Activated T-cell treated with anti-CD3 and anti-CD28 coated beads, Interleukin-2, amount 50 U/mL, for 24 hours (primary cell): ENCODE measurements around the gene PET117.
"Not testable (repeated sequence)": the region's sequence is repeated elsewhere in the genome, so short reads cannot be mapped to it uniquely, and the experiment has no call there.

ENCODE experiments used
- DNase-seq: peaks from one replicate; pipeline ENCODE4 v3.0.0-alpha.2; 2020
- H3K27ac Mint-ChIP-seq: 2 replicates; pipeline ENCODE4 v1.8.0; 2020; ENCODE audit warnings: mild to moderate bottlenecking, mixed read lengths
- H3K27me3 Mint-ChIP-seq: 2 replicates; pipeline ENCODE4 v1.8.0; 2020; ENCODE audit warnings: mixed read lengths
- H3K36me3 Mint-ChIP-seq: 2 replicates; pipeline ENCODE4 v1.8.0; 2020; ENCODE audit warnings: low read depth, mixed read lengths
- H3K4me1 Mint-ChIP-seq: 2 replicates; pipeline ENCODE4 v1.8.0; 2020; ENCODE audit warnings: low read depth, mixed read lengths
- H3K4me3 Mint-ChIP-seq: 2 replicates; pipeline ENCODE4 v1.8.0; 2020; ENCODE audit warnings: mild to moderate bottlenecking, moderate library complexity, mixed read lengths
- H3K9me3 Mint-ChIP-seq: 2 replicates; pipeline ENCODE4 v1.8.0; 2020; ENCODE audit warnings: mixed read lengths

Gene PET117, protein sequence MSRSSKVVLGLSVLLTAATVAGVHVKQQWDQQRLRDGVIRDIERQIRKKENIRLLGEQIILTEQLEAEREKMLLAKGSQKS

DNA sequence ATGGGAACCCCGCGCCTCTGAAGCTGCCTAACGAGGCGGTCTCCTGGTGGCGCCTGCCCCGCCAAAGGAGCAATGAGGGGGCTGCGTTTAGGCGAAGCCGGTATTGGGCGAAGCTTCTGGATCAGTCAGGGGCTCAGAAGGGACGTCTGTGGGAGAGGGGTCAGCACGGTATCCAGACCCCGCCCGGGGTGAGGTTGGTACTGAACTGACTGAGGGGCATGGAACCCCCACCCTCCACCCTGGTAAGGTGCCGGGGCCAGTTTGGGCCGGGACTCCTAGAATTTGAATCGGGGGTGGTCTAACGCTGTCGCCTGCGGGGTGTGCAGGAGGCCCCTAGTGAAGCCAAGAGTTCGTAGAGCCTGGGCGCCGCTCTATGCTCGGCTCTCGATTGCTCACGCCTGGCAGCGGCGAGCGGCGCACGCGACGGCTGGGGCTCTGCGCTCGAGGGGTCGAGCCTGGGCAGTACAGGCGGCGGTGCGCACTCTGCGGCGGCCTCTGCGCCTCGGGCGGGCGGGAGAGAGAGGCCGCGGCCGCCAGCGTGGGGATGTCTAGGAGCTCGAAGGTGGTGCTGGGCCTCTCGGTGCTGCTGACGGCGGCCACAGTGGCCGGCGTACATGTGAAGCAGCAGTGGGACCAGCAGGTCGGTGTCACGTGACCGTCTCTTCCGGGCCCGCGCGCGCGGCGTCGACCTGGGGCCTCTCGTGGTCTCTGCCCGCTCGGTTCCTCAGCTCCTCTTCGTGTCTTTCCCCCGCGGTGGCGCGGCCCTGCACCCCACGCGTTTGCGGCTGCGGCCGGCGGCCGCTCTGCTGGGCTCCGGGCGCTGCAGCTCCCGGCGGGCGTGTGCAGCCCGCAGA lies at the start of gene PET117, which contains the start of gene KAT14:
TSS of gene PET117 (plus strand) at position 452 of the 854 bp plus-strand sequence. CDS start at position 545, 93 bp downstream.
TSS of gene KAT14 (plus strand) at position 452 of the 854 bp plus-strand sequence. CDS start 4,798 bp downstream, outside the sequence.
- peaks cover 41% of the 10 kb centered on the region for H3K4me1 Mint-ChIP-seq
- peaks cover 31% of the 10 kb centered on the region for H3K36me3 Mint-ChIP-seq
- H3K9me3 Mint-ChIP-seq: no peaks in the 10 kb centered on the region
- peak within 1 kb of the TSS; percentile 89 for H3K4me3 Mint-ChIP-seq
- H3K27ac Mint-ChIP-seq: peak within 1 kb of the TSS; percentile 93
- peak; percentile 97 for DNase-seq
- no peaks in the 10 kb centered on the region for H3K27me3 Mint-ChIP-seq

DNA sequence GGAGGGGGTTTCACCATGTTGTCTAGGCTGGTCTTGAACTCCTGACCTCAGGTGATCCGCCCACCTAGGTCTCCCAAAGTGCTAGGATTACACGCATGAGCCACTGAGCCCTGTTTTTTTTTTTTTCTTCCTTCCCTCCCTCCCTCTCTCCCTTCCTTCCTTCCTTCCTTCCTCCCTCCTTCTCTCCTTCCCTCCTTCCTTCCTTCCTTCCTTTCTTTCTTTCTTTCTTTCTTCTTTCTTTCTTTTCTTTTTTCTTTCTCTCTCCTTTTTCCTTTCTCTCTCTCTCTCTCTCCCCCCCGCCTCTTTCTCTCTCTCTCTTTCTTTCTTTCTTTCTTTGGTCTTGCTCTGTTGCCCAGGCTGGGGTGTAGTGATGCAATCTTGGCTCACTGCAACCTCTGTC lies 49.4 kb upstream of the PET117 start:
- not testable (repeated sequence) for H3K4me1 Mint-ChIP-seq, H3K9me3 Mint-ChIP-seq, H3K4me3 Mint-ChIP-seq, H3K27me3 Mint-ChIP-seq, DNase-seq, H3K36me3 Mint-ChIP-seq, H3K27ac Mint-ChIP-seq

DNA sequence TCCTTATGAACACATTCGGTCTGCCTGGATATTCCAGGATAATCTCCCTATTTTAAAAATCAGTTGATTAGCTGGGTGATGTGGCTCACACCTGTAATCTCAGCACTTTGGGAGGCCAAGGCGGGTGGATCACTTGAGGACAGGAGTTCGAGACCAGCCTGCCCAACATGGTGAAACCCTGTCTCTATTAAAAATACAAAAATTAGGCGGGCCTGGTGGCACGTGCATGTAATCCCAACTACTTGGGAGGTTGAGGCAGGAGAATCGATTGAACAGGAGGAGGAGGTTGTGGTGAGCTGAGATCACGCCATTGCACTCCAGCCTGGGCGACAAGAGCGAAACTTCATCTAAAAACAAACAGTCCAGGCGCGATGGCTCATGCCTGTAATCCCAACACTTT lies 48.8 kb upstream of the PET117 start:
- H3K4me3 Mint-ChIP-seq, DNase-seq, H3K27me3 Mint-ChIP-seq, H3K9me3 Mint-ChIP-seq, H3K4me1 Mint-ChIP-seq, H3K27ac Mint-ChIP-seq, H3K36me3 Mint-ChIP-seq: not testable (repeated sequence)

DNA sequence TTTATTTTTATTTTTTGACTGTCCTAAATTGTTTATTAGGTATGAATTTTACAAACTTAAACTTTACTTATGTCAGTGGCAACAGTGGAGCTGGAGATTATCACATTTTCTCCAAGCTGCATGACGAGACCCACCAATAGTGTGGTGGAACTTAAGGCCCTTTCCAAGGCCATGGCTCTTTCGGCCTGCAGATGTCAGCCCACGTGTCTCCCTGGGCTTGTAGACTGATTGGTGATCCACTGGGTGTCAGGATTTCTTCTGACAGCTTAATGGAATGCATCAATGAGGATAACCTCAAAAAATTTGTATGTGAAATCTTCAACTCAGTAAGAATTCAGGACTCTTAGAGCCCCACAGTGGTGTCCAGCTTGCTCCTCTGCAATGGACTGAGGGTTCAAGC lies 47.6 kb upstream of the PET117 start:
- Mint-ChIP-seq H3K36me3 (no peaks in the 10 kb centered on the region), H3K27ac (no peak overlapping the region)

DNA sequence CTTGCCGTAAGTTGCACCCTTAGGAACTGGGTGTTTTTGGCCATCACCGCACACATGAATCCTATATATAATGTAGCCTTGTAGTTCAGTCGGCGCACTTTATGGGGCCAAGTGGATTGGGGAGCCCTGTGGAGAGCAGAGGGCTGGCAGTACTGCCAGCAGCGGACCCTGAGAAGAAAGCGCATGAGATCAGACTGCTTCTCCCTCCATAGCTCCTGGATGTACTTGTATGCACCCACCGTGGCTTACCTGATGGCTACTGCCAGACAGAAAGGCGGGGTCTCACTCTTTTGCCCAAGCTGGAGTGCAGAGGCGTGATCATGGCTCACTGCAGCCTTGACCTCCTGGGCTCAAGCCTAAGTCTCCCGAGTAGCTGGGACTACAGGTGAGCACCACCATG lies 47.2 kb upstream of the PET117 start:
- DNase-seq: no peak
- Mint-ChIP-seq H3K27ac (no peak overlapping the region), H3K4me3 (no peak overlapping the region), H3K4me1 (no peaks in the 10 kb centered on the region), H3K9me3 (no peaks in the 10 kb centered on the region), H3K36me3 (no peaks in the 10 kb centered on the region), H3K27me3 (peaks cover 10% of the 10 kb centered on the region)

More for the DNA sequence above, 47.6 kb upstream of the PET117 start:
- Mint-ChIP-seq H3K4me1 (no peaks in the 10 kb centered on the region), H3K27me3 (peaks cover 10% of the 10 kb centered on the region), H3K9me3 (no peaks in the 10 kb centered on the region), H3K4me3 (no peak overlapping the region)
- no peak for DNase-seq

DNA sequence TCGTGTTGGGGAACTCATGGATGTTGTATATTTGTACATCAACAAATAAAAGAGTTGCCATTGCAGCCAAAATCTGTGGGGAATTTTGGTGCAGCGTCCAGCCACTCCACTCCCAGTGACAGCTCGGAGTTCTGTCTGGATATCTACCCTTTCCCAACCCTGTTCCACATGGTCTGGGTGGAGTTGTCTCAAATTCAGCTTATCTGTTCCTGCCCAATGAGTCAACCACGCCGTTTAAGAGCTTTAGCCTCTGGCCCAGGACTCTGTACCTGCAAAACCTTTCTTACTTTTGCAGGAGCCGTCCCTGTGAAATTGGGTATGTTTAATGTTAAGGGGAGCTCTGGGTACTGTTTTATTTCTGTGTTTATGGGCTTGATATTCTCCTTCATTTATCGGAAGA lies 46.0 kb upstream of the PET117 start:
- peaks cover 10% of the 10 kb centered on the region for H3K27me3 Mint-ChIP-seq
- H3K9me3 Mint-ChIP-seq: no peaks in the 10 kb centered on the region
- DNase-seq: no peak
- no peaks in the 10 kb centered on the region for H3K36me3 Mint-ChIP-seq
- H3K4me1 Mint-ChIP-seq: no peaks in the 10 kb centered on the region
- H3K27ac Mint-ChIP-seq: no peak overlapping the region
- H3K4me3 Mint-ChIP-seq: no peak overlapping the region

DNA sequence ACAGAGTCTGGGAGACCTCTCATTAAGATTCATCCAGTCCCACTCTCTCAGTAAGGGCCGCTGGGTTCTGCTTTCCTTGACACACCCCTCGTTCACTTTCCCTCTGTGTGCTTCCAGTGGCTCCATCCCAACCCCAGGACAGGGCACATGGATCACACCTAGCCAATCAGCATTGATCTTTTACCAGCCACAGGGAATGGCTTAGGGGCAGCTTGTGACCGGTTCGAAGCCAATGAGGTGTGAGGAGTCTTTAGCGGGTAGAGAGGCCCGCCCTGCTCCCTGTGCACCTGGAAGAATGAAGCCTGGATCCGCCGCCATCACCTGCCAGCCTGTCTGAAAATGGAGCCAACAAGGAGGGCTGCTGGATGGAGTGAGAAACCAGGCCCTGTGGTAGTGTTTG lies 44.8 kb upstream of the PET117 start:
- Mint-ChIP-seq H3K36me3 (no peaks in the 10 kb centered on the region), H3K27ac (no peak overlapping the region), H3K4me1 (no peaks in the 10 kb centered on the region), H3K27me3 (peaks cover 10% of the 10 kb centered on the region), H3K4me3 (no peak overlapping the region), H3K9me3 (no peaks in the 10 kb centered on the region)
- no peak for DNase-seq

DNA sequence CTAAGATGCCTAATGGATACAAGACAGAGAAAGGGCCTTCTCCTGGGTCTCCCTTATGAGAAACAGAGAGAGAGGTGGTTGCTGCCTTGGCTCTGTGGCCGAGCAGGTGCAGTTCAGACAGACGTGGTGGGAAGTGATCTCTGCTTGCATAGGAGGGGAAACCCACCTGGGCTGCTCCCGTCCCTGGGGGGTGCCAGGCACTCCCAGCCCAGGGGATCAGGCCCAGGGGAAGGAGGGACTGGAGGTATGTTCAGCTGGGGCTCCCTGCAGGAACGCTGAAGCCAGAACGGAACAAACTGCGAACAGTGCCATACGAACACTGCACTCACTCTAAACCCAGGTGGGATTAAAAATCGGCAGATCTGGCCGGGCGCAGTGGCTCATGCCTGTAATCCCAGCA lies 44.3 kb upstream of the PET117 start:
- Mint-ChIP-seq H3K9me3 (no peaks in the 10 kb centered on the region), H3K27me3 (peaks cover 10% of the 10 kb centered on the region), H3K4me3 (no peak overlapping the region), H3K27ac (no peak overlapping the region), H3K4me1 (no peaks in the 10 kb centered on the region), H3K36me3 (no peaks in the 10 kb centered on the region)
- no peak for DNase-seq

DNA sequence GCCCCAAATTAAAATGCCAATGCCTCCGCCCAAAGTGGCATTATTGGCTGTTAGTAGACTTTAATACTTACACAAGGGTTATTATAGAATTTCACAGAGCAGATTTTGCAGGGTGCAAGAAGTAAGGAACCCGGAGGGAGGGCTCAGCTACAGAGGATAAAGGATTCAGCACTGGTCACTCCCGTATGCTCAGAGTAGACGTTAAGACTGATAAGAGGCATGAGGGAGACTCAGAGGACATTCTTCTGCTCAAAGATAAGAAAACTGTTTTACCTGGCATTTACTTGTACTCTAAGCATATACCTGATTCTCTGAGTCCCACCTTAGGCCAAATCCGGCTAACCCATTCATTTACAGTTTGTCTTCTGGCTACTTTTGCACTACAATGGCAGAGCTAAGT lies 43.5 kb upstream of the PET117 start:
- Mint-ChIP-seq H3K4me1 (no peaks in the 10 kb centered on the region), H3K9me3 (no peaks in the 10 kb centered on the region), H3K36me3 (no peaks in the 10 kb centered on the region), H3K27me3 (peaks cover 10% of the 10 kb centered on the region), H3K4me3 (no peak overlapping the region), H3K27ac (no peak overlapping the region)
- no peak for DNase-seq

DNA sequence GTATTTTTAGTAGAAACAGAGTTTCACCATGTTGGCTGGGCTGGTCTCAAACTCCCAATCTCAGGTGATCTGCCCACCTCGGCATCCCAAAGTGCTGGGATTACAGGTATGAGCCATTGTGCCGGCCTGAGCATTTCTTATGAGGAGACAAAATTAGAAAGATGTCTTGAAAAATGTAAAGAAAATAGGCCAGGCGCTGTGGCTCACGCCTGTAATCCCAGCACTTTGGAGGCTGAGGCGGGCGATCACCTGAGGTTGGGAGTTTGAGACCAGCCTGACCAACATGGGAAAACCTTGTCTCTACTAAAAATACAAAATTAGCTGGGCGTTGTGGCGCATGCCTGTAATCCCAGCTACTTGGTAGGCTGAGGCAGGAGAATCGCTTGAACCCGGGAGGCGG lies 37.1 kb upstream of the PET117 start:
- not testable (repeated sequence) for H3K27ac Mint-ChIP-seq, H3K4me1 Mint-ChIP-seq, H3K4me3 Mint-ChIP-seq, H3K36me3 Mint-ChIP-seq, H3K9me3 Mint-ChIP-seq, DNase-seq
- H3K27me3 Mint-ChIP-seq: peaks cover 16% of the 10 kb centered on the region

DNA sequence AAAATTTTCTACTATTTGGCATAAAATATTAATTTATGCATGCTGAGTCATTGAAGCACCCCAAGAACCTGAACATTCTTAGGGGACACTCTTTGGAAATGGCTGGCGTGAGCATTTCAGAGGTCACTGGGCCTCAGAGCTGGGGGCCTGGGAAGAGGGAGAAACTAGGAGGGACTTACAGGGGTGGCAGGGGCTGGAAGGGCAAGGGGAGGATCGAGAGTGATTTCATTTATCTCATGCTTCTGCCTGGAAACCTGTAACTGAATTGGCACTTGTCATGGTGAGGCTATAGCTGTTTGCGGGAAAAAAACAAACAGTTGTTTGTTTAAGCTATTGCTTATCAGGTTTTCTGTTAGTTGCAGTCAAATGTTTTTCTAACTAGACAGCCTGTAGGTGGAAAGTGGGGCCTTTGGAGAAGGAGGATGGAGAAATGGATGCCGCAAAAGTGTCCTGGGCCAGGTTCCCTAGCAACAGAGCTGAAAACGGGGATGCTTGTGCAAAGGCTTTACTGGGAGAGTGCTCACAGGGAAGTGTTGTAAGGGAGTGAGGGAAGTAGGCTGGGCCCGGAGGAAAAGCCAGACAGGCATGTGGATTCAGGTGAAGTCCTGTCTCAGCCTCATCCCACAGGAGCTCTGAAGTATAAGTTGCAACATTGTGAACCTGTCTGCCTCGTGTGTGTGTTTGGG lies 36.4 kb upstream of the PET117 start:
- no peak for DNase-seq
- H3K36me3 Mint-ChIP-seq: no peaks in the 10 kb centered on the region
- H3K9me3 Mint-ChIP-seq: no peaks in the 10 kb centered on the region
- no peak overlapping the region for H3K27ac Mint-ChIP-seq
- peaks cover 16% of the 10 kb centered on the region for H3K27me3 Mint-ChIP-seq
- no peak overlapping the region for H3K4me3 Mint-ChIP-seq
- no peaks in the 10 kb centered on the region for H3K4me1 Mint-ChIP-seq

DNA sequence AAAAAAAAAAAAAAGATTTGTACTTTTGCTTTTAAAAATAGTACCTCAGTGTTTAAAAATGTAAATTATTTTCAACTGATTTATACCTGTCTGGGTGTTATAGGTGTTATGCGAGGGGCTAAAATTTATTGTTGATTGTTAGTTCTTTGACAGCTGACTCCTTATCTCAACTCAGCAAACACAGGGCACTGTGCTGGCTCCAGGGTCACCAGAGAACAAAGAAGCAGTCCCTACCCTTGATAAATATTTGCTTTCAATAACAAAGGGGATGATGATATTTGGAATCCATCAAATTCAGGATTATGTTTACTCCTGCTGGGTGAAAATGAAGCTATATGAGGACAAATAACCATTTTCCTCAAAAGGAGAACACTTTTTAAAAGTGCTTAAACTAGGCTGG lies 34.2 kb upstream of the PET117 start:
- Mint-ChIP-seq H3K36me3 (no peaks in the 10 kb centered on the region), H3K27ac (no peak overlapping the region), H3K9me3 (no peaks in the 10 kb centered on the region), H3K4me3 (no peak overlapping the region), H3K27me3 (peaks cover 16% of the 10 kb centered on the region), H3K4me1 (no peaks in the 10 kb centered on the region)
- no peak for DNase-seq

DNA sequence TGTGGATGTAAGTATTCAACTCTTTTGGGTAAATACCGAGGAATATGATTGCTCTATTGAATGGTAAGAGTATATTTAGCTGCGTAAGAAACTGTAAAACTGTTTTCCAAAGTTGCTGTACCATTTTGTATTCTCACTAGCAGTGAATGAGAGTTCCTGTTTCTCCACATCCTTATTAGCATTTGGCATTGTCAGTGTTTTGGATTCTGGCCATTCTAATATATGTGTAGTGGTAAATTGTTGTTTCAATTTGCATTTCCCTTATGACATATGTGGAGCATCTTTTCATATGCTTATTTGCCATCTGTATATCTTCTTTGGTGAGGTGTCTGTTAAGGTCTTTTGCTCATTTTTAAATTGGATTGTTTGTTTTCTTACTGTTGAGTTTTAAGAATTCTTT lies 29.3 kb upstream of the PET117 start:
- no peaks in the 10 kb centered on the region for H3K36me3 Mint-ChIP-seq

DNA sequence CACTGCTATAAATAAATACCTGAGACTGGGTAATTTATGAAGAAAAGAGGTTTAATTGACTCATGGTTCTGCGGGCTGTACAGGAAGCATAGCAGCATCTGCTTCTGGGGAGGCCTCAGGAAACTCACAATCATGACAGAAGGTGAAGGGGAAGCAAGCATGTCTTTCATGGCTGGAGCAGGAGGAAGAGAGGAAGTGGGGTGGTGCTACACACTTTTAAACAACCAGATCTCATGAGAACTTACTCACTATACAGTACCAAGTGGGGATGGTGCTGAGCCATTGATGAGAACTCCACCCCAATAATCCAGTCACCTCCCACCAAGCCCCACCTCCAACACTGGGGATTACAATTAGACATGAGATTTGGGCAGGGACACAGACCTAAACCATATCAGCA lies 9.1 kb upstream of the PET117 start:
- H3K27ac Mint-ChIP-seq: peak overlapping the region; percentile 16

More for the DNA sequence above, 29.3 kb upstream of the PET117 start:
- Mint-ChIP-seq H3K4me1 (no peaks in the 10 kb centered on the region), H3K9me3 (no peaks in the 10 kb centered on the region), H3K27me3 (peaks cover 2% of the 10 kb centered on the region), H3K27ac (no peak overlapping the region), H3K4me3 (no peak overlapping the region)
- DNase-seq: no peak

DNA sequence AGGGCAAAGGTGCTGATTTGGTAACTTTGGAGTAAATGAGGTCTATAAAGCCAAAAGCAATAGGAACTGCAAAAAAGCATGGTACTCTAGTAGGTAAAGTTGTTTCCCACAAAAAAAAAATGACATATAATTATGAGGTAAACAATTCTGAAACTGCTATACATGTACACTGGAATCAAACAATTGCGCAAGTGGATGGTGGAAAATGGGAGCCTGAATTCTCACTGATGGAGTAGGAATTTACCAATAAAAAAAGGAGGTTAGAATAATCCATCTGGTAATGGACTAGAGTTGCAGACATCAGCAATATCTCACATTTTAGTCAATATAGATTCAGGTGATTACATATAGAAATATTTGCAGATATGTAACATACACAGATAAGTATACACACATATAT lies 5.0 kb upstream of the PET117 start:
- Mint-ChIP-seq H3K9me3 (no peaks in the 10 kb centered on the region), H3K4me1 (peaks cover 21% of the 10 kb centered on the region), H3K36me3 (peaks cover 3% of the 10 kb centered on the region), H3K27me3 (no peaks in the 10 kb centered on the region), H3K27ac (no peak overlapping the region), H3K4me3 (no peak overlapping the region)
- DNase-seq: no peak

More for the DNA sequence above, 9.1 kb upstream of the PET117 start:
- not testable (repeated sequence) for DNase-seq, H3K9me3 Mint-ChIP-seq, H3K4me3 Mint-ChIP-seq, H3K36me3 Mint-ChIP-seq, H3K27me3 Mint-ChIP-seq, H3K4me1 Mint-ChIP-seq
